Smooth muscle cell (in vitro differentiated cells): ENCODE data around the gene NOG. TPM values are rescaled to one million over a fixed set of nuclear protein-coding genes. Genes with fewer than 3 reads are reported as not detected.

Experiments
- DNase-seq: peaks from one replicate; lab custom pipeline; 2025; ENCODE audit not compliant: unreplicated experiment; lab: John Stamatoyannopoulos, UW
- H2AFZ ChIP-seq: fragments of 200-600 bp; sonication (generic); 2 replicates; pipeline ENCODE4 v1.6.0; 2016; ENCODE audit warnings: antibody characterized with exemption, low read depth, mild to moderate bottlenecking
- H3F3A ChIP-seq: fragments of 200-600 bp; sonication (generic); 2 replicates; pipeline ENCODE4 v1.6.0; 2017; ENCODE audit warnings: antibody characterized with exemption, low read depth
- H3K27ac ChIP-seq: fragments of 200-600 bp; sonication (generic); 2 replicates; pipeline ENCODE4 v1.5.1; 2016; ENCODE audit warnings: low read depth, mild to moderate bottlenecking
- H3K27me3 ChIP-seq: fragments of 200-600 bp; sonication (generic); 2 replicates; pipeline ENCODE4 v1.6.1; 2016; ENCODE audit warnings: low read depth, mild to moderate bottlenecking
- H3K36me3 ChIP-seq: fragments of 200-600 bp; sonication (generic); 2 replicates; pipeline ENCODE4 v1.5.1; 2016; ENCODE audit warnings: low read depth
- H3K4me1 ChIP-seq: fragments of 200-600 bp; sonication (generic); 2 replicates; pipeline ENCODE4 v1.5.1; 2016; ENCODE audit warnings: low read depth
- H3K4me2 ChIP-seq: fragments of 200-600 bp; sonication (generic); 2 replicates; pipeline ENCODE4 v1.6.0; 2016; ENCODE audit warnings: mild to moderate bottlenecking
- H3K4me3 ChIP-seq: fragments of 200-600 bp; sonication (generic); 2 replicates; pipeline ENCODE4 v1.5.1; 2016; ENCODE audit warnings: mild to moderate bottlenecking
- H3K79me2 ChIP-seq: fragments of 200-600 bp; sonication (generic); 2 replicates; pipeline ENCODE4 v1.6.0; 2016; ENCODE audit warnings: low read depth, mild to moderate bottlenecking
- H3K9ac ChIP-seq: fragments of 200-600 bp; sonication (generic); 2 replicates; pipeline ENCODE4 v1.6.0; 2016; ENCODE audit warnings: low read depth
- H3K9me3 ChIP-seq: fragments of 200-600 bp; sonication (generic); replicated peaks from 2 replicates; pipeline ENCODE4 v1.5.1; 2016; ENCODE audit warnings: low read depth
- H4K20me1 ChIP-seq: fragments of 200-600 bp; sonication (generic); 2 replicates; pipeline ENCODE4 v1.6.0; 2016; ENCODE audit warnings: low read depth
- CTCF ChIP-seq: fragments of 200-600 bp; sonication (generic); IDR thresholded peaks from 2 replicates; pipeline ENCODE4 v1.5.1; 2017; ENCODE audit warnings: borderline replicate concordance, mild to moderate bottlenecking, antibody characterized with exemption; ENCODE audit not compliant: insufficient read depth, poor library complexity, severe bottlenecking
- WGBS: methylation state at CpG from one replicate; pipeline ENCODE4 v1.1.7; 2016; ENCODE audit warnings: low lambda C conversion rate; 5-methylcytosine and 5-hydroxymethylcytosine counted together
- polyA plus RNA-seq: library from polyadenylated mRNA; unstranded; fragments of >200 nt; fragmentation: Nextera tagmentation; extraction: Ambion mirVana; gene quantifications from 2 replicates; pipeline ENCODE4 v1.2.1, GENCODE V29; 2016
- total RNA-seq: library from RNA; depleted of rRNA; stranded (reverse); fragments of >200 nt; gene quantifications from 2 replicates; pipeline ENCODE4 v1.2.3, GENCODE V29; 2014

The NOG gene
- total and polyA plus RNA-seq, 2 experiments from 2014 or later = 4.6 to 7.7 TPM

- Histone ChIP-seq H3K4me3 (peak overlapping the region; percentile 76), H3K36me3 (no peaks in the 10 kb centered on the region), H3K27ac (no peak overlapping the region), H3K79me2 (no peaks in the 10 kb centered on the region), H3F3A (peaks cover 16% of the 10 kb centered on the region), H3K9ac (no peak overlapping the region), H3K9me3 (no peaks in the 10 kb centered on the region), H2AFZ (peak overlapping the region; percentile 79), H3K27me3 (no peaks in the 10 kb centered on the region), H3K4me1 (peaks cover 31% of the 10 kb centered on the region), H4K20me1 (no peaks in the 10 kb centered on the region), H3K4me2 (peak overlapping the region; percentile 100)
- DNase-seq = peak; percentile 26
- peak; percentile 98 for TF ChIP-seq CTCF
- WGBS = 3% methylated on average over 30 of the region's 44 CpGs
Observed at GRCh38 chr17:56592487-56593085, 913 bp upstream of the NOG start.

DNA sequence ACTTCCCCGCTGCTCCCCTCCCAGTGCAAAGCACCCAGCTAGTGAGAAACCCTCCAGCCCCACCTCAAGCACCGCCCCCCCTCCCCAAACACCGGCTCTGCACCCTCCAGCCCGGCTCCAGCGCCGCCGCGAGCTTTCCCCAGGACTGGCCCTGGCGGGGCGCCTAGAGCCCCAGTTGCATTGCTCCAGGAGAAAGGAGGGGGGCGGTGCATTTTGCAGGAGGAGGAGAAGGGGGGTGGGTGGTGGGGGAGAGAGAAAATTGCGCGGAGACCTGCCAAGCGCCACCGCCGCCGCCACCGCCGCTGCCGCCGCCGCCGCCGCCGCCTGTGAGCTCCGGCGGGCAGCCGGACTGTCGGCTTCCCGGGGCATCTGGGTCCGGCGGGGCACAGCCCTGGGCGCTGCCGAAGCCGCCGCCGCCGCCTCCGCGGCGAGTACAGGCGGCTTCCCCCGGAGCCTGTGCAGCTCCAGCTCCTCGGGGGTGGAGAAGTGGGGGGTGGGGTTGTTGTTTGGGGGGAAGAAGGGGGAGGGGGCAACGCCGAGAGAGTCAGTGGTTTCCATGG lies 333 bp upstream of the NOG start:
- 2% methylated on average over 8 of the region's 46 CpGs for WGBS
- H3K27me3 ChIP-seq = no peaks in the 10 kb centered on the region

DNA sequence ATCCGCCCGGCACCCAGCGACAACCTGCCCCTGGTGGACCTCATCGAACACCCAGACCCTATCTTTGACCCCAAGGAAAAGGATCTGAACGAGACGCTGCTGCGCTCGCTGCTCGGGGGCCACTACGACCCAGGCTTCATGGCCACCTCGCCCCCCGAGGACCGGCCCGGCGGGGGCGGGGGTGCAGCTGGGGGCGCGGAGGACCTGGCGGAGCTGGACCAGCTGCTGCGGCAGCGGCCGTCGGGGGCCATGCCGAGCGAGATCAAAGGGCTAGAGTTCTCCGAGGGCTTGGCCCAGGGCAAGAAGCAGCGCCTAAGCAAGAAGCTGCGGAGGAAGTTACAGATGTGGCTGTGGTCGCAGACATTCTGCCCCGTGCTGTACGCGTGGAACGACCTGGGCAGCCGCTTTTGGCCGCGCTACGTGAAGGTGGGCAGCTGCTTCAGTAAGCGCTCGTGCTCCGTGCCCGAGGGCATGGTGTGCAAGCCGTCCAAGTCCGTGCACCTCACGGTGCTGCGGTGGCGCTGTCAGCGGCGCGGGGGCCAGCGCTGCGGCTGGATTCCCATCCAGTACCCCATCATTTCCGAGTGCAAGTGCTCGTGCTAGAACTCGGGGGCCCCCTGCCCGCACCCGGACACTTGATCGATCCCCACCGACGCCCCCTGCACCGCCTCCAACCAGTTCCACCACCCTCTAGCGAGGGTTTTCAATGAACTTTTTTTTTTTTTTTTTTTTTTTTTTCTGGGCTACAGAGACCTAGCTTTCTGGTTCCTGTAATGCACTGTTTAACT lies 1.0 kb downstream of the NOG start:
- no peak for TF ChIP-seq CTCF
- H3K27ac ChIP-seq = no peak overlapping the region
- H3K36me3 ChIP-seq = no peaks in the 10 kb centered on the region
- peaks cover 16% of the 10 kb centered on the region for H3F3A ChIP-seq
- WGBS = 2% methylated on average over 61 of the region's 61 CpGs
- H3K9me3 ChIP-seq = no peaks in the 10 kb centered on the region
- no peaks in the 10 kb centered on the region for H3K79me2 ChIP-seq
- H3K4me2 ChIP-seq = peak overlapping the region; percentile 100
- no peaks in the 10 kb centered on the region for H3K27me3 ChIP-seq
- H3K9ac ChIP-seq = no peak overlapping the region
- no peak for DNase-seq
- no peaks in the 10 kb centered on the region for H4K20me1 ChIP-seq
- H3K4me3 ChIP-seq = peak overlapping the region; percentile 76
- peak overlapping the region; percentile 91 for H2AFZ ChIP-seq
- peaks cover 39% of the 10 kb centered on the region for H3K4me1 ChIP-seq

More for the DNA sequence above, 333 bp upstream of the NOG start:
- peaks cover 37% of the 10 kb centered on the region for H3K4me1 ChIP-seq
- H3F3A ChIP-seq = peaks cover 16% of the 10 kb centered on the region
- no peak for TF ChIP-seq CTCF
- no peaks in the 10 kb centered on the region for H3K9me3 ChIP-seq
- no peak overlapping the region for H3K27ac ChIP-seq
- no peaks in the 10 kb centered on the region for H3K36me3 ChIP-seq
- H3K79me2 ChIP-seq = no peaks in the 10 kb centered on the region
- no peak for DNase-seq
- no peaks in the 10 kb centered on the region for H4K20me1 ChIP-seq
- H3K4me2 ChIP-seq = peak overlapping the region; percentile 100
- peak overlapping the region; percentile 76 for H3K4me3 ChIP-seq
- peak overlapping the region; percentile 91 for H2AFZ ChIP-seq
- H3K9ac ChIP-seq = no peak overlapping the region
